KMS-11 (cell line): Measurements from ENCODE around the gene TBC1D30.
A peak's percentile ranks its signal among the peaks of the same experiment; 100 is the strongest.

Source experiments
- H2AFZ ChIP-seq: fragments of 200-600 bp; sonication (generic); 2 replicates; pipeline ENCODE4 v1.6.1; 2016; ENCODE audit warnings: antibody characterized with exemption, mixed run types, low read depth
- H3K27ac ChIP-seq: fragments of 200-600 bp; sonication (generic); 2 replicates; pipeline ENCODE4 v1.6.1; 2016; ENCODE audit warnings: mild to moderate bottlenecking, mixed run types
- H3K27me3 ChIP-seq: fragments of 200-600 bp; sonication (generic); 2 replicates; pipeline ENCODE4 v1.6.1; 2017; ENCODE audit warnings: mild to moderate bottlenecking, low read depth, mixed run types, moderate library complexity; ENCODE audit not compliant: insufficient read depth
- H3K36me3 ChIP-seq: fragments of 200-600 bp; sonication (generic); 2 replicates; pipeline ENCODE4 v1.6.1; 2017; ENCODE audit warnings: mild to moderate bottlenecking, mixed run types; ENCODE audit not compliant: insufficient read depth
- H3K4me1 ChIP-seq: fragments of 200-600 bp; sonication (generic); 2 replicates; pipeline ENCODE4 v1.6.1; 2016; ENCODE audit warnings: mild to moderate bottlenecking, low read depth, mixed run types; ENCODE audit not compliant: poor library complexity, severe bottlenecking
- H3K4me2 ChIP-seq: fragments of 200-600 bp; sonication (generic); 2 replicates; pipeline ENCODE4 v1.7.0; 2016; ENCODE audit warnings: mild to moderate bottlenecking, mixed run types
- H3K4me3 ChIP-seq: fragments of 200-600 bp; sonication (generic); IDR thresholded peaks from 2 replicates; pipeline ENCODE4 v1.6.1; 2017; ENCODE audit warnings: low read depth, low read length, mixed read lengths; ENCODE audit not compliant: insufficient read depth
- H3K79me2 ChIP-seq: fragments of 200-600 bp; sonication (generic); 2 replicates; pipeline ENCODE4 v1.6.1; 2016; ENCODE audit warnings: low read depth, mixed run types; ENCODE audit not compliant: insufficient read depth
- H3K9ac ChIP-seq: fragments of 200-600 bp; sonication (generic); 2 replicates; pipeline ENCODE4 v1.6.1; 2016; ENCODE audit warnings: mild to moderate bottlenecking, mixed run types
- H4K20me1 ChIP-seq: fragments of 200-600 bp; sonication (generic); 2 replicates; pipeline ENCODE4 v1.6.1; 2016; ENCODE audit warnings: mild to moderate bottlenecking, mixed run types; ENCODE audit not compliant: insufficient read depth
- CTCF ChIP-seq: fragments of 200-600 bp; sonication (generic); conservative IDR thresholded peaks from 2 replicates; pipeline ENCODE4 v1.6.1; 2017; ENCODE audit warnings: low read depth, mild to moderate bottlenecking, antibody characterized with exemption, low read length, moderate library complexity, mixed read lengths

Gene TBC1D30

GRCh38 chr12:64794305-64794704, 30.1 kb upstream of the TBC1D30 start:
- Histone ChIP-seq H3K36me3 (no peaks in the 10 kb centered on the region), H3K4me2 (no peak overlapping the region), H3K4me1 (peaks cover 25% of the 10 kb centered on the region), H2AFZ (no peak overlapping the region), H3K4me3 (no peak overlapping the region), H3K27ac (no peak overlapping the region), H3K27me3 (no peaks in the 10 kb centered on the region), H4K20me1 (no peaks in the 10 kb centered on the region), H3K9ac (no peak overlapping the region), H3K79me2 (no peaks in the 10 kb centered on the region)
- no peak for TF ChIP-seq CTCF

GRCh38 chr12:64796205-64796845, 28.1 kb upstream of the TBC1D30 start:
- Histone ChIP-seq H3K9ac (peak overlapping the region; percentile 1; the same call in 1 of the 2 replicates), H3K4me1 (peaks cover 33% of the 10 kb centered on the region), H3K4me2 (peak overlapping the region; percentile 33), H2AFZ (peak overlapping the region; percentile 5; the same call in 1 of the 2 replicates), H3K36me3 (no peaks in the 10 kb centered on the region), H3K27me3 (no peaks in the 10 kb centered on the region), H3K27ac (peak overlapping the region; percentile 7; the same call in 1 of the 2 replicates), H3K4me3 (no peak overlapping the region), H4K20me1 (no peaks in the 10 kb centered on the region), H3K79me2 (no peaks in the 10 kb centered on the region)
- TF ChIP-seq CTCF: peak; percentile 99

GRCh38 chr12:64797156-64797555, 27.3 kb upstream of the TBC1D30 start:
- no peak overlapping the region for H3K9ac ChIP-seq
- no peak overlapping the region for H3K4me3 ChIP-seq
- H3K27me3 ChIP-seq: no peaks in the 10 kb centered on the region
- H3K4me2 ChIP-seq: no peak overlapping the region
- no peaks in the 10 kb centered on the region for H4K20me1 ChIP-seq
- no peaks in the 10 kb centered on the region for H3K79me2 ChIP-seq
- peaks cover 35% of the 10 kb centered on the region for H3K4me1 ChIP-seq
- H2AFZ ChIP-seq: no peak overlapping the region
- no peak overlapping the region for H3K27ac ChIP-seq
- no peaks in the 10 kb centered on the region for H3K36me3 ChIP-seq
- TF ChIP-seq CTCF: no peak

- Histone ChIP-seq H3K27me3 (no peaks in the 10 kb centered on the region), H3K36me3 (no peaks in the 10 kb centered on the region), H2AFZ (no peak overlapping the region), H3K4me2 (no peak overlapping the region), H3K27ac (no peak overlapping the region), H3K4me3 (no peak overlapping the region), H3K79me2 (no peaks in the 10 kb centered on the region), H3K9ac (no peak overlapping the region), H4K20me1 (no peaks in the 10 kb centered on the region), H3K4me1 (peaks cover 38% of the 10 kb centered on the region)
- no peak for TF ChIP-seq CTCF
Observed at GRCh38 chr12:64798165-64798564, 26.3 kb upstream of the TBC1D30 start.
